NCI-H2107 (cell line): ENCODE measurements around the gene SCD5.

Experiments used
- DNase-seq: peaks from one replicate; lab custom pipeline; 2025; lab: John Stamatoyannopoulos, UW

Gene SCD5

GRCh38 chr4:82630079-82630478, 168.5 kb downstream of the SCD5 start:
- DNase-seq = no peak

DNA sequence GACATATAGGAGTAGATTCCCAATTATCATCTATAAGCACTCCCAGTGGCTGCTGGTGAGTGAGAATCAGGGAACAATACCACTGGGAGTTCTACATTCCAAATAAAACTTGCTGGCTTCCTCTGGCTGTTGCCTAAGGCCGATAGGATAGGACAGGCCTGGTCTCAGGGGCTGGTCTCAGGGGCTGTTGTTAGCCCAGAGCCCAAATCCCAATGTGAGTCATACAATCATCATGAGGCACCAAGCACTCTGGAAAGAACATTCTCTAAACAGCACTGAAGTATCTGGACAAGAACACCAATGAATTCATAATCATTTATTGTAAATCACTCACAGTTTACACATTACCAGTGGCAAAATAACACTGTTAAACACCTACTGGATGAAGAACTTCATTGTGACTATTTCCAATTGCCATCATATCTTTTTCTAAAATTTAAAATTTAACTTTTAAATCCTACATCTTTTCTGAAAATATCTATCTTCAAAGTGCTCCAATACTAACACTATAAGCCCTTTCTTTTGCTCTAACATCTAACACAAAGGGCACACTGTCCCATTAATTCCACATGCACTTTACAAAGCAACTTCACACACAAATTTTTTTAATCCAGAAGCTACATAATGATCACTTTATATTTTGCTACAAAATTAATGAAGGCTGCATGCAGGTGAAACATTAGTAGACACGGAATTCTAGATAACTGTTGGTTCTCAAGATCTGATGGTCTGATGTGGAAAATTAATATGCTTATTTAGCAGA, 169.2 kb downstream of the SCD5 start:
- DNase-seq = no peak

DNA sequence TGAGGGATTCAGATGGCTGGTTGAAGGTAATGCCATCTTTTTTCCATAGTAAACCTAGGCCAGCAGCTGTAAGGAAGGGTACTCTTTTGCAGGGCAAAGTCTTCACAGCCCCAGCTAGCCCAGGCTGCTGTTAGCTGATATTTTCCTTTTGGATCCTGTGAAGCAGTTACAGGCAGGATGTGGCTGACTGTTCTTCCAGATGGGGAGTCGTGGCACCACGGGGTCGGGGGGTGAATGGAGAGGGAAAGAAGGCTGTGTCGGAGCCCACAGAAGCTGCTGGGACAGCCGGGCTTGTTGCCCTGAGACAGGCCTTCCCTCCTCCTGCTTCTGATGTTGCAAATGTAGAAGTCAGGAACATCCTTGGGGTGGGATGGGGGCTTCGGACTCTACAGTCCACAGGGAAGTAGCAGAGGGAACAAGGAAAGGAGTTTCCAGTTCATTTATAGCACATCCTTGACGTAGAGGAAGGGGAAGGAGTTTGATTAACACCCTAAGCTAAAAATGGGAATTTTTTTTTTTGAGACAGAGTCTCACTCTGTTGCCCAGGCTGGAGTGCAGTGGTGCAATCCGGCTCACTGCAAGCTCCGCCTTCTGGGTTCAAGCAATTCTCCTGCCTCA, 172.2 kb downstream of the SCD5 start:
- DNase-seq = no peak

DNA sequence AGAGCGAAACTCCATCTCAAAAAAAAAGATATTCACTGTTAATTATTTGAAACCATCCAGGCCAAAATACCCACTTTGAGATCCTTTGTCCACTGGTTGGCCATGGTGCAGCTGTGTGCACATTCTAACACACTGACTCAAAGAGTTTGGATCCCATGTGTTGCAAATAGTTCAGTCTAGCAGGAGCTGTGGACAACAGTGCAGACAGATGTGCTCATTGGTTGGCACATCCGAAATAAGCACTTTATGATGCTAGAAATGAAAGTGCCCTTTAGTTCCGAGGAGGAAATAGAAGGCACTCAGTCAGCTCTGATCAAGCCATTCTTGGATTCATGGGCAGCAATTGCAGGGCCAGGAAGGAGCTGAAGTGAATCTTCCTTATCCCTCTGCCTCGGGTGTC, 173.8 kb downstream of the SCD5 start:
- no peak for DNase-seq

DNA sequence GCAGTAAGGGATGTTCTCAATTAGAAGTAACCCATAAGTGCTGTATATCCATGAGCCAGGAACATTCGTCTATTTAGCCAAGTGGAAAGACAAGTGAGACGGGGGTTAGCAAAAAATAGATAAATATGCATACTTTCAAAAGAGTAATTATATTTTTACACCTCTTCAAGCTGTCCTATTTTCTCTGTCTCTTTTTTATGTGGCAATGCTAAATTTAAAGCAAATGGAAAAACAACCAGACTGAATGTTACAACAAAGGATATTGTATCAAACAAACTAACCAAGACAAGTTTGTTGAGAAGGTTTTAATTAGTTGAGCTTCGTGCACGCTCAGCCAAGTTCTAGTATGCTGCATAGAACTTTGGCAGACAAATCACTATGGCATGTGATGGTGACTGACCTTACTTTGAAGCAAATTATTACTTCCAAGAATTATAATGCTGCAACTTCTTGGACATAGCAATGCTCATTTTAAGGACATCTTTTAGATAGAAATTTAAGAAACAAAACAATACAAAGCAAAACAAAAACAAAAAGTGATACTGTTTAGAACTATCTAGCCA, 175.4 kb downstream of the SCD5 start:
- DNase-seq = no peak

DNA sequence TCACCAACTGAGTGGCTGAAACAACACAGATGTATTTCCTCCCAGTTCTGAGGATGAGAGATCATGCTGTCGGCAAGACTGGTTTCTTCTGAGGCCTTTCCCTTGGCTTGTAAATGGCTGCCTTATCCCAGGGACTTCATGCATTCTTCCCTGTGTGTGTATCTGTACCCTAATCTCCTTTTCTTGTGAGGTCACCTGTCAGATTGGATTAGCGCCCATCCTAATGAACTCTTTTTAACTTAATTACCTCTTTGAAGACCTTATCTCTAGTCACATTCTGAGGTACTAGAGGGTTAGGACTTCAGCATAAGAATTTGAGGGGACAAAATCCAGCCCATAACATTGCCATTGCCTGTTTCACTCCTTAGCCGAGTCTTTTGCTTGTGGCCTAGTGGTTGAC, 177.3 kb downstream of the SCD5 start:
- DNase-seq = no peak

GRCh38 chr4:82620126-82620735, 178.4 kb downstream of the SCD5 start:
- no peak for DNase-seq

GRCh38 chr4:82618103-82618720, 180.4 kb downstream of the SCD5 start:
- DNase-seq = no peak

GRCh38 chr4:82614838-82615449, 183.7 kb downstream of the SCD5 start:
- DNase-seq = no peak

DNA sequence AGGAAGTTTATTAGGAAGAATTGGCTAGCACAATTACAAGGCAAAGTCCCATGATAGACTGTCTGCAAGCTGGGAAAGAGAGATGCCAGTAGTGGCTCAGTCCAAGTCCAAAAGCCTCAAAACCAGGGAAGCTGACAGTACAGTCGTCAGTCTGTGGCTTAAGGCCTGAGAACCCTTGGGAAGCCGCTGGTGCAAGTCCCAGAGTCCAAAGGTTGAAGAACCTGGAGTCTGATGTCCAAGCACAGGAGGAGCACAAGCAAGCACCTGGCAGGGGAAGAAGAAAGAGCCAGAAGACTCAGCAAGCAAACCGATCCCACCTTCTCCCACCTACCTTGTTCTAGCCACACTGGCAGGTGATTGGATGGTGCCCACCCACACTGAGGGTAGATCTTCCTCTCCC, 185.5 kb downstream of the SCD5 start:
- no peak for DNase-seq

DNA sequence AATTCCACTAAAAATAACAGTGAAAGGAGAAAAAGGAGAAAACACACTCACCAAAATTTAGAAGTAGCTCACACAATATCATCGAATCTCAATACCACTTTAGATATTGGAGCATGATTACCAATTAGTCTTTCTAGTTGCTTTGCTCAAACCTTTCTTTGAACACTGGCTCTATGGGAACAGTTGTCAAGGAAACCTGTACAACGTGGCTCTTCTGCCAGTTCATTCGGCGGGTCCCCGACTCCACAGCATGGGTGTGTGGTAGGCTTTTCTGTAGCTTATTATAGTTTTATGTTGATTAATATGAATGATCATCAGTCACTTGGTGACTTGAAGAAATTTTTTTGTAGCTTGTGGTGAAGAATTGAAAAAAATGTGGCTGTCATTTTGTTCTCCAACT, 186.6 kb downstream of the SCD5 start:
- DNase-seq = no peak

GRCh38 chr4:82611527-82611926, 187.1 kb downstream of the SCD5 start:
- DNase-seq = no peak

- DNase-seq = no peak
Observed at GRCh38 chr4:82610041-82610440, 188.6 kb downstream of the SCD5 start.

- no peak for DNase-seq
Observed at GRCh38 chr4:82606622-82607021, 192.0 kb downstream of the SCD5 start.

- no peak for DNase-seq
Observed at GRCh38 chr4:82604522-82604921, 194.1 kb downstream of the SCD5 start.

GRCh38 chr4:82601242-82602015, 197.2 kb downstream of the SCD5 start:
- no peak for DNase-seq

DNA sequence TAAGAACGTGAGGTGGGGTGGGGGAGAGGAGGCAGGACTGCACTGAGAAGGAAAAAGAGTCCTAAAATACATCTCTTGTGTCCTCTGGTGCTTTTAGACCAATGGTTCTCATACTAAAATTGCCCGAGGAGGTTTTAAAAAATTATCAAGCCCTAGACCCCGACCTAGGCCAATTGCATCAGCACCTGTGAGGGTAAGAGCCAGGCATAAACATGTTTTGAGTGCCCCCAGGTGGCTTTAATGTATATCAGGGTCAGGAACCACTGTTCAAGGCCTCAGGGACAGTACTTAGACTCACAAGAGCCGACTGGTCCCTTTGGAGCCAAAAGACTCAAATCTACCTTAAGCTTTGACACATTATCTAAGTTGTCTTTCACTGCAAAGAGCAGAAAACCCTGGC, 199.3 kb downstream of the SCD5 start:
- no peak for DNase-seq

- DNase-seq = no peak
Observed at GRCh38 chr4:82594456-82594855, 204.1 kb downstream of the SCD5 start.

GRCh38 chr4:82593411-82593810, 205.2 kb downstream of the SCD5 start:
- no peak for DNase-seq

GRCh38 chr4:82592639-82593038, 206.0 kb downstream of the SCD5 start:
- no peak for DNase-seq

- DNase-seq = no peak
Observed at GRCh38 chr4:82591592-82591991, 207.0 kb downstream of the SCD5 start.
